ENCODE results near the gene SAP130. TPM values are rescaled to one million over a fixed set of nuclear protein-coding genes. Genes with fewer than 3 reads are reported as not detected.

The SAP130 gene
- total RNA-seq, 4 donors from 2014 or later: 7.3 to 13.2 (median 8.9) TPM

DNA sequence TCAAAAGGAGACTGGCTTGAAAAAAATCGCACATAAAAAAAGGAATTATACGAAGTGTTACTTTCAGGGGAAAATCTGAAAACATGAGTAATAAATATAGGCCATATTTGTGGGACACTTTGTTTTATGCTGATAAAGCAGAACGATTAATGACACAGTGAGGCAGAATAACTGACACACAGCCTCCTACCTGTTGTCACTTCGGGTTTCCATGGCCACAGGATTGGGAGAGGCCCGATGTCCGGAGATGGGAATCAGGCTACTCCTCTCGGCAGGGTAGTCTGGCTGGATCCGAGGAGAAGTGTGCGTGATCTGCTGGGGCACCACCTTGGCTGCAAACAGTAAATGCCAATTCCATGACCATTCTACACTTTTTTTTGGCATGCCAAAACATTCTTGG is 31.7 kb downstream of the SAP130 start:
- TF ChIP-seq, protein P1, sequence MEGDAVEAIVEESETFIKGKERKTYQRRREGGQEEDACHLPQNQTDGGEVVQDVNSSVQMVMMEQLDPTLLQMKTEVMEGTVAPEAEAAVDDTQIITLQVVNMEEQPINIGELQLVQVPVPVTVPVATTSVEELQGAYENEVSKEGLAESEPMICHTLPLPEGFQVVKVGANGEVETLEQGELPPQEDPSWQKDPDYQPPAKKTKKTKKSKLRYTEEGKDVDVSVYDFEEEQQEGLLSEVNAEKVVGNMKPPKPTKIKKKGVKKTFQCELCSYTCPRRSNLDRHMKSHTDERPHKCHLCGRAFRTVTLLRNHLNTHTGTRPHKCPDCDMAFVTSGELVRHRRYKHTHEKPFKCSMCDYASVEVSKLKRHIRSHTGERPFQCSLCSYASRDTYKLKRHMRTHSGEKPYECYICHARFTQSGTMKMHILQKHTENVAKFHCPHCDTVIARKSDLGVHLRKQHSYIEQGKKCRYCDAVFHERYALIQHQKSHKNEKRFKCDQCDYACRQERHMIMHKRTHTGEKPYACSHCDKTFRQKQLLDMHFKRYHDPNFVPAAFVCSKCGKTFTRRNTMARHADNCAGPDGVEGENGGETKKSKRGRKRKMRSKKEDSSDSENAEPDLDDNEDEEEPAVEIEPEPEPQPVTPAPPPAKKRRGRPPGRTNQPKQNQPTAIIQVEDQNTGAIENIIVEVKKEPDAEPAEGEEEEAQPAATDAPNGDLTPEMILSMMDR (IDR thresholded peaks at IDR 0.05; ENCODE audit: low read depth): no peak

DNA sequence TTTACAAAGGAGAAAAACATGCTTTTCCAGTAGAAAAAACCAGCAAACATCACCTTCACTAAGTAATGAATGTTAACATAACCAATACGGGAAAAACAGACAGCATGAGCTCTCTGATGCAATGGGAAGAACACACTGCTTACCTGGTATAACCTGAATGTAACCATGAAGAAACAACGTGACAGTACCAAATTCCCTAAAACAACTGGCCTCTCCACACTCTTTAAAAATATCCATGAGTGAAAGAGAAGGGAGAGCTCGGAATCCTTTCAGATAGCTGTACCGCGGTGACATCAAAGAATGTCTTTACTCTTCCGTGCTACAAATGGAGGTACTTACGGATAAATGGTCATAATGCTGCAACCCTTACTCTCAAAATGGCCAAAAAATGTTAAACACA is 32.1 kb downstream of the SAP130 start:
- TF ChIP-seq, protein P1 (IDR thresholded peaks at IDR 0.05; ENCODE audit: low read depth): no peak

DNA sequence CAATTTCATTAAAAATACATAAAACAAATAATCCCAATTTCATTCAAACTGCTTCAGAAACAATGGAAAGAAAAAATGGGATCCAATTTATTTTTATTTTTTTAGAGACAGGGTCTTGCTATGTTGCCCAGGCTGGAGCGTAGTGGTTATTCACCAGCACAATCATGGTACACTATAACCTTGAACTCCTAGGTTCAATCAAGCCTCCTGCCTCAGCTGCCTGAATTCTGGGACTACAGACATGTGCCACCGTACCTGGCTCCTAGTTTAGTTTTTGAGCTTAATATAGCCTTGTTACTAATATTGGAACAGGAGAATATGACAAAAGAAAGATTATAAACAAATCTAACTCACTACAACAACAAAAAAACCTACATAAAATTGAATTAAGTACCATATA is 34.2 kb downstream of the SAP130 start:
- TF ChIP-seq, protein P1 (IDR thresholded peaks at IDR 0.05; ENCODE audit: low read depth): no peak

DNA sequence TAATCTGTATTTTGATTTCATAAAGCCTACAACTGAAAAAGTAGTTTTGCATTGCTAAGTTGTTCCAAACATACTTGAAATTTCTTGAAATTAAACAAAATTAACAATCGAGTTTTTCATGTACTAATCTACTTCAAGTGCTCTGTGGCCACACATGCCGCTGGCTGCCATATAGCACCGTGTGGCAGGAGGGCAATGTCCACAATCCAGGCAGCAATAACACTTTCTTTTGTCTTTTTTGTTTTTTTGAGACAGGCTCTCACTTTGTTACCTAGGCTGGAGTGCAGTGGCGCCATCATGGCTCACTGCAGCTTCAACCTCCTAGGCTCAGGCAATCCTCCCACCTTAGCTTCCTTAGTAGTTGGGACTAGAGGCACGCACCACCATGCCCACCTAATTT is 36.1 kb downstream of the SAP130 start:
- TF ChIP-seq, protein P1 (IDR thresholded peaks at IDR 0.05; ENCODE audit: low read depth): no peak

DNA sequence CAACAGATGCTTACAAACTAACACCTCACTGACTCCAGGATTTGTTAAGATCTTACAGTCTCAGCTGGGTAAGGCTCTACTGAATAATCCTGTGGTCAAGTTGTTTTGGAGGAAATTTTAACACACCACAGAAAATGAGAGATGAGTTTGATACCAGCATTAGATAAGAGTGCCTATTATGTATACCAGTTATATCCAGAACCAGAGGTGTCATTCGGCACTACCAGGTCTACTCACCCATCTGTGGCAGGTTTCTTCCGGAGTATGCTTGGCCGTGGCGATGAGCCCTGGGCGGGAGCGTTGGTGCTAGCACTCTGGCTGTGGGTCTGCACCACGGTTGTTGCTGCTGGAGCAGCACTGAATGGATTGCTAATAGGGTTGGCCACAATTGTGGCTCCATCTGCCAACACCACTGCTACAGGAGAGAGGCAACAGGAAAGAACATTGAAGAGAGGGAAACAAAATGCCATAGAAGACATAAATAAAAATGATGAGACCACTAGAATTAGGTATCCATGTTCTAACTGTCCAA is 41.2 kb downstream of the SAP130 start:
- TF ChIP-seq, protein P1 (IDR thresholded peaks at IDR 0.05; ENCODE audit: low read depth): no peak

DNA sequence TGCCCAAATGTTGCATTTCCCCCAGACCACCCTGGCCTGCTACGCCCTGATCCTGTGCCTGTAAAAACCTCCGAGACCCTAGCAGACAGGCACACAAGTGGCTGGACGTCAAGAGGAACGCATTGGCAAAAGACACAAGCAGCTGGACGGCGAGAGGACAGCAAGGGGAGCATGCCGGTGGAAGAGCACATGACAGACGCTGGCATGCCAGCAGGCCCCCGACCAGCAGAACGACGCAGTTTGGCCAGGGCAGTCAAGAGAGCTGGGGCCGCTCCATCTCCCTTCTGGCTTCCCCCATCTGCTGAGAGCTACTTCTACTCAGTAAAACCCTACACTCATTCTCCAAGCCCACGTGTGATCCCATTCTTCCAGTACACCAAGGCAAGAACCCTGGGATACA is 42.1 kb downstream of the SAP130 start:
- TF ChIP-seq, protein P1 (IDR thresholded peaks at IDR 0.05; ENCODE audit: low read depth): no peak

DNA sequence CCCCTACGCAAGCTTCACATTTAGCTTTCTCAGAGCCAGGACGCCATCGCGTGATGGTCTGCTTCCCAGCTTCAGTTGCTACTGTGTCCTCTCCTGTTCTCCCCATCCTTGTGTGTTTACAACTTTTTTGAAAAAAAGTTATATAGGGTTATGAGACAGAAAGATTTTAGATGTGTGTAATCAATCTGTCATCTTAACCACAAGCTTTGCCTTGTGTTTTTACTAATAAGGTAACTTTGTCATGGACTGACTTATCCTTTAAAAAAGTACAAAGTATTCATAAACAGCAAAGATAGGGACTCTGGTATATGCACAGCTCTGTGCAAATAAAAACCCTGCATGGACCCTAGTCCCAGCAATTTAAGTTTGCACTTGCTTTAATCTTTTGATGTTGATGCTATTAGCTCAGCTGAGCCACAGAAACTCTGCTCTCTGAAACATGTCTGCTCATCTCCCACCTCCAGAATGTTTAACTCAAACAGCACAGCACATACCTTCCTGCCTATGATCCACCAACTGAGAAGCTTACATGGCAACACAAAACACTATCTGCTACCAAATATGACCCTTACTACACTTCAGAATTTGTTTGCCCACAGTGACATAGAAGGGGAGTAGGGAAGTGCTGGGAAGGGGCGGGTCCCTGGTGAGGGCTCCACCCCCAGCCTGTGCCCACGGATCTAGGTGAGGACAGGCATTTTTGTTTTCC is 42.7 kb downstream of the SAP130 start:
- TF ChIP-seq, protein P1 (IDR thresholded peaks at IDR 0.05; ENCODE audit: low read depth): no peak

All from subcutaneous adipose tissue (tissue), 4 donors.